Testis (tissue), 3 donors: ENCODE results near the gene TFF1. TPM values are rescaled to one million over a fixed set of nuclear protein-coding genes. Genes with fewer than 3 reads are reported as not detected.

ENCODE experiments used
- DNase-seq: peaks from one replicate; pipeline ENCODE4 v3.0.0-alpha.2; 2019
- H3K27ac ChIP-seq, 2 donors: fragments of 200-600 bp; sonication (generic); one replicate each; pipeline ENCODE4 v1.5.1; 2019
- H3K27me3 ChIP-seq: fragments of 200-600 bp; sonication (generic); one replicate; pipeline ENCODE4 v1.5.1; 2019
- H3K36me3 ChIP-seq: fragments of 200-600 bp; sonication (generic); one replicate; pipeline ENCODE4 v1.5.1; 2017; ENCODE audit warnings: low read depth; ENCODE audit errors: missing control alignments
- H3K4me1 ChIP-seq: fragments of 200-600 bp; sonication (generic); one replicate; pipeline ENCODE4 v1.5.1; 2019
- H3K4me3 ChIP-seq, 2 donors: fragments of 200-600 bp; sonication (generic); one replicate each; pipeline ENCODE4 v1.5.1; 2017 to 2019
- H3K9me3 ChIP-seq: fragments of 200-600 bp; sonication (generic); one replicate; pipeline ENCODE4 v1.5.1; 2017
- POLR2A ChIP-seq: fragments of 450-650 bp; IDR thresholded peaks from one replicate; pipeline ENCODE4 v1.6.1; 2017; ENCODE audit warnings: antibody characterized with exemption, mild to moderate bottlenecking, moderate library complexity
- WGBS, 2 donors: methylation state at CpG; one replicate each; pipeline ENCODE4 v1.1.5; 2018; 5-methylcytosine and 5-hydroxymethylcytosine counted together
- intact Hi-C: fragments of 100-400 bp; cut with DNase I; formaldehyde crosslinking; loops from one replicate; pipeline ENCODE4 v1.15.1; 2023; ENCODE audit warnings: low total_unique reads
- polyA plus RNA-seq: library from polyadenylated mRNA; stranded (reverse); fragments of 350-450 nt; fragmentation: Illumina TruSeq; extraction: RNeasy Lipid Tissue Mini Kit (QIAGEN cat#74804); gene quantifications from one replicate; pipeline ENCODE4 v1.2.3, GENCODE V29; 2014; ENCODE audit warnings: low read depth, low replicate concordance; ENCODE audit not compliant: insufficient read depth
- total RNA-seq, 2 donors: library from RNA; depleted of rRNA; stranded (reverse); fragments of >200 nt; gene quantifications; one replicate each; pipeline ENCODE4 v1.2.3, GENCODE V29; 2016
- TF ChIP-seq, protein P1 (sequence below), 3 experiments: fragments of 450-650 bp in 2 of 3; fragments of 200-600 bp in 1 of 3; sonication (generic) in 1 of 3; IDR thresholded peaks; one replicate each; pipeline ENCODE4 v1.5.1; 2016 to 2019; ENCODE audit warnings: antibody characterized with exemption in 3 of 3, mild to moderate bottlenecking in 2 of 3, moderate library complexity in 1 of 3

The TFF1 gene
- total and polyA plus RNA-seq, 3 donors from 2014 or later: not detected

- H3K9me3 ChIP-seq: no peaks in the 10 kb centered on the region
- no peaks in the 10 kb centered on the region for H3K27me3 ChIP-seq
- intact Hi-C loops: no loop called here
- no peak overlapping the region for H3K27ac ChIP-seq
- H3K4me1 ChIP-seq: no peaks in the 10 kb centered on the region
- no peak overlapping the region for H3K4me3 ChIP-seq
- DNase-seq: no peak
- no peaks in the 10 kb centered on the region for H3K36me3 ChIP-seq
- TF ChIP-seq, protein P1, sequence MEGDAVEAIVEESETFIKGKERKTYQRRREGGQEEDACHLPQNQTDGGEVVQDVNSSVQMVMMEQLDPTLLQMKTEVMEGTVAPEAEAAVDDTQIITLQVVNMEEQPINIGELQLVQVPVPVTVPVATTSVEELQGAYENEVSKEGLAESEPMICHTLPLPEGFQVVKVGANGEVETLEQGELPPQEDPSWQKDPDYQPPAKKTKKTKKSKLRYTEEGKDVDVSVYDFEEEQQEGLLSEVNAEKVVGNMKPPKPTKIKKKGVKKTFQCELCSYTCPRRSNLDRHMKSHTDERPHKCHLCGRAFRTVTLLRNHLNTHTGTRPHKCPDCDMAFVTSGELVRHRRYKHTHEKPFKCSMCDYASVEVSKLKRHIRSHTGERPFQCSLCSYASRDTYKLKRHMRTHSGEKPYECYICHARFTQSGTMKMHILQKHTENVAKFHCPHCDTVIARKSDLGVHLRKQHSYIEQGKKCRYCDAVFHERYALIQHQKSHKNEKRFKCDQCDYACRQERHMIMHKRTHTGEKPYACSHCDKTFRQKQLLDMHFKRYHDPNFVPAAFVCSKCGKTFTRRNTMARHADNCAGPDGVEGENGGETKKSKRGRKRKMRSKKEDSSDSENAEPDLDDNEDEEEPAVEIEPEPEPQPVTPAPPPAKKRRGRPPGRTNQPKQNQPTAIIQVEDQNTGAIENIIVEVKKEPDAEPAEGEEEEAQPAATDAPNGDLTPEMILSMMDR (IDR thresholded peaks at IDR 0.05): no peak
- no peak for TF ChIP-seq POLR2A
- 84 to 87% methylated on average over 16 to 19 of the region's 19 CpGs for WGBS, 2 donors
Measured at GRCh38 chr21:42396799-42397745, 30.7 kb upstream of the TFF1 start.

- Histone ChIP-seq H3K36me3 (no peaks in the 10 kb centered on the region), H3K27me3 (no peaks in the 10 kb centered on the region), H3K27ac (no peak within 1 kb of the TSS), H3K4me3 (no peak within 1 kb of the TSS), H3K4me1 (no peaks in the 10 kb centered on the region), H3K9me3 (no peaks in the 10 kb centered on the region)
- no peak for DNase-seq
- intact Hi-C loops: no loop called here
- TF ChIP-seq, protein P1 (IDR thresholded peaks at IDR 0.05): no peak
- WGBS, 2 donors: 72 to 75% methylated on average over 17 of the region's 17 CpGs
Measured at GRCh38 chr21:42395905-42396651, 29.7 kb upstream of the TFF1 start, which contains the start of gene TMPRSS3. TSS of gene TMPRSS3 (minus strand) at chr21:42396052. CDS start at chr21:42395417, 635 bp downstream.

GRCh38 chr21:42395302-42395701 lies 29.0 kb upstream of the TFF1 start:
- Histone ChIP-seq H3K36me3 (no peaks in the 10 kb centered on the region), H3K27me3 (no peaks in the 10 kb centered on the region), H3K4me1 (no peaks in the 10 kb centered on the region), H3K4me3 (no peak overlapping the region), H3K27ac (no peak overlapping the region), H3K9me3 (no peaks in the 10 kb centered on the region)
- WGBS, 2 donors: 90 to 92% methylated on average over 11 of the region's 11 CpGs
- TF ChIP-seq, protein P1 (IDR thresholded peaks at IDR 0.05): no peak
- no peak for TF ChIP-seq POLR2A
- no peak for DNase-seq
- intact Hi-C loops: no loop called here

GRCh38 chr21:42393443-42393950 lies 27.2 kb upstream of the TFF1 start:
- intact Hi-C loops: no loop called here
- DNase-seq: no peak
- H3K36me3 ChIP-seq: no peaks in the 10 kb centered on the region
- H3K27ac ChIP-seq: no peak overlapping the region
- TF ChIP-seq POLR2A: no peak
- TF ChIP-seq, protein P1 (IDR thresholded peaks at IDR 0.05): no peak
- H3K4me3 ChIP-seq: no peak overlapping the region
- H3K4me1 ChIP-seq: no peaks in the 10 kb centered on the region
- WGBS, 2 donors: 76 to 80% methylated on average over 8 of the region's 8 CpGs
- no peaks in the 10 kb centered on the region for H3K9me3 ChIP-seq
- no peaks in the 10 kb centered on the region for H3K27me3 ChIP-seq
